ENCODE data around the gene LRMDA.

The LRMDA gene

GRCh38 chr10:75542906-75543305 lies 111.5 kb downstream of the LRMDA start:
- no peak overlapping the region for H3K4me3 ChIP-seq (ENCODE audit: low read depth, low read length)
- in situ Hi-C loops (cut with HindIII; ENCODE audit: low sequenced_read_pairs): no loop called here
- no peak for TF ChIP-seq CTCF (IDR thresholded peaks at IDR 0.05; ENCODE audit: low read depth, low read length, missing control alignments)
- DNase-seq (ENCODE audit: low read depth): peak; percentile 47

GRCh38 chr10:75544386-75544785 lies 113.0 kb downstream of the LRMDA start:
- TF ChIP-seq CTCF (IDR thresholded peaks at IDR 0.05; ENCODE audit: low read depth, low read length, missing control alignments): no peak
- in situ Hi-C loops (cut with HindIII; ENCODE audit: low sequenced_read_pairs): no loop called here
- no peak for DNase-seq (ENCODE audit: low read depth)
- H3K4me3 ChIP-seq (ENCODE audit: low read depth, low read length): no peak overlapping the region

- peak; percentile 32 for DNase-seq (ENCODE audit: low read depth)
- H3K4me3 ChIP-seq (ENCODE audit: low read depth, low read length): no peak overlapping the region
- no peak for TF ChIP-seq CTCF (IDR thresholded peaks at IDR 0.05; ENCODE audit: low read depth, low read length, missing control alignments)
- in situ Hi-C loops (cut with HindIII; ENCODE audit: low sequenced_read_pairs): no loop called here
Observed at GRCh38 chr10:75544993-75545706, 113.7 kb downstream of the LRMDA start.

- no peak for TF ChIP-seq CTCF (IDR thresholded peaks at IDR 0.05; ENCODE audit: low read depth, low read length, missing control alignments)
- H3K4me3 ChIP-seq (ENCODE audit: low read depth, low read length): no peak overlapping the region
- DNase-seq (ENCODE audit: low read depth): no peak
- in situ Hi-C loops (cut with HindIII; ENCODE audit: low sequenced_read_pairs): no loop called here
Observed at GRCh38 chr10:75546004-75546403, 114.6 kb downstream of the LRMDA start.

GRCh38 chr10:75547391-75548298 lies 116.2 kb downstream of the LRMDA start:
- TF ChIP-seq CTCF (IDR thresholded peaks at IDR 0.05; ENCODE audit: low read depth, low read length, missing control alignments): no peak
- DNase-seq (ENCODE audit: low read depth): peak; percentile 82
- H3K4me3 ChIP-seq (ENCODE audit: low read depth, low read length): no peak overlapping the region
- in situ Hi-C loops (cut with HindIII; ENCODE audit: low sequenced_read_pairs): no loop called here

- no peak for DNase-seq (ENCODE audit: low read depth)
- no peak for TF ChIP-seq CTCF (IDR thresholded peaks at IDR 0.05; ENCODE audit: low read depth, low read length, missing control alignments)
- in situ Hi-C loops (cut with HindIII; ENCODE audit: low sequenced_read_pairs): no loop called here
- H3K4me3 ChIP-seq (ENCODE audit: low read depth, low read length): no peak overlapping the region
Observed at GRCh38 chr10:75548356-75548755, 116.9 kb downstream of the LRMDA start.

Measured in astrocyte of the cerebellum (primary cell).